GM21723 (cell line): ENCODE data around the gene CRISP2.
"Not testable (repeated sequence)": the region's sequence is repeated elsewhere in the genome, so short reads cannot be mapped to it uniquely, and the experiment has no call there.

Experiments used
- ATAC-seq: cut with Tn5 transposase; IDR thresholded peaks from one replicate; pipeline ENCODE4 v1.9.1; 2021; ENCODE audit warnings: mild to moderate bottlenecking, moderate library complexity; ENCODE audit not compliant: unreplicated experiment

CRISP2 gene, protein sequence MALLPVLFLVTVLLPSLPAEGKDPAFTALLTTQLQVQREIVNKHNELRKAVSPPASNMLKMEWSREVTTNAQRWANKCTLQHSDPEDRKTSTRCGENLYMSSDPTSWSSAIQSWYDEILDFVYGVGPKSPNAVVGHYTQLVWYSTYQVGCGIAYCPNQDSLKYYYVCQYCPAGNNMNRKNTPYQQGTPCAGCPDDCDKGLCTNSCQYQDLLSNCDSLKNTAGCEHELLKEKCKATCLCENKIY

DNA sequence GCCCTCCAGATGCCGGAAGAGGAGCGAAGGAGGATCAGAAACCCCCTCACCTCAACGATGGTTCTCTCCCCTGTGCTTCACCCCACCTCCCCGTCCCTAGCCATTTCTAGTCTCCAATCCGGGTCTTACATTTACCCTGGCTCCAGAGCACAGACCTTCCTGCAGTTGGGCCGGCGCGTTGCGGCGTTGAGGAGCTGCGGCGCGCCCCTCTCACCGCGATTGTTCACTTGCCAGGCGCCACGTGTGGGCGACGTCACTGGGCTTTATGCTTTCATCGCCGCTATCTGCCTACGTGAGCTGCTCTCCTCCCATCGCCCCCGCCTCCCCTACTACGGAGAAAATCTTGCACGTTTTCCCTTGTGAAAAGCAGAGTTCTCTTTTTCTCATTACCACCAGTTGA, at the start of gene CRISP2:
Gene CRISP2 (minus strand): TSS at position 198 of the 400 bp plus-strand sequence. CDS start 4,347 bp downstream, outside the sequence.
- ATAC-seq: no peak

DNA sequence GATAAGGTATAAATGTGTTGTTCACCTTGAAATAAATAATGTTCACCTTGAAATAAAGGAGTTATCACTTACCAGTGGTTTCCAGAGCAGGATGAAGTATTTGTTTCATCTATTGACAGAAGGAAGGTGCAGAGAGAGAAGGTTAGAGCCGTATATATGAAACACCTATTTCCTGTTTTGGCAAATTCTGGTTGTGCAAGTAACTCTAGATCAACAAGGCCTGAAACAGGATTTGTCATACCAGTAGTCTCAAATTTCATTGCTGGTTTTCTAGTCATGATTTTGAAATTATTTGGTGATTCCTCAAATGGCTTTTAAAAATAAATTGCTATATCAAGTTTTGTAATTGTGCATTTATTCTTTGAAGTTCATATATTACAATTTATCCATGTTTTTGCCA, 30.9 kb upstream of the CRISP2 start, which contains the start of gene CRISP3:
Gene CRISP3 (minus strand): TSS at position 130 of the 400 bp plus-strand sequence. CDS start 21 bp downstream, at position 109.
- ATAC-seq: no peak

DNA sequence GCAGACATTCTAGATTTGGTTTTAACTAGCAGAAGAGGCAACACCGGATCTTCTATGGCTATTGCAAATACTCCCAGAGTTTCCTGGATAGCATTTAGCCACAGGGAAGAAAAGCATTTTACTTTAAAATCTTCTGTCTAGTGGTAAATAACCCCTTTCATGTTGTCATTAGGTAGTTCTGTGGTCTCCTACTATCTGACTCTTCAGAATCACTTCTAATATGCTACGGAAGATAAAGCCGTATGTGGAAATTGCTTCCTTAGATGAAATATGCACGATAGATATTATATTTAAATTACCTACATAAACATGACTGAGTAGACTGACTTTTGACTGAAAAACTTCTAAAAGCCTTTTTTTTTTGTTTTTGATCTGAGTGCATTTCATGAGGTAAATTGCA, 30.1 kb upstream of the CRISP2 start:
- no peak for ATAC-seq

DNA sequence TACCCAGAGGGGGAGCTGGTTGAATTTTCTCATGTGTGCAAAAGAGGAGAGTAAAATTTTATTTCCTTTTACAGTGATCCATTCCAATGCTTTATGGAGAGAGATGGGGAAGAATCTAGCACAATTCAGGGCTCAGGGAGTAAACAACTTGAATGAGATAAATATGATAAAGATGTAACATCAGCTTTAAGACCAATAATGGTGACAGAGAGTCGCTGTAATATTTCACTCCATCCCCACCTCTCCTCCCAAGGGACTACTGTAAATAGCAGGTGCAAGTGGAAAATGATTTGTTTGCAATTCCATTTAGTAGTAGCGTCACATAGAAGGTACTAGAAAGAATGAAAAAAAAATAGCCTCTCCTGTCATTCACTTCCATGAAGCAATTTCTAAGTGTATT, 26.1 kb upstream of the CRISP2 start:
- ATAC-seq: no peak

DNA sequence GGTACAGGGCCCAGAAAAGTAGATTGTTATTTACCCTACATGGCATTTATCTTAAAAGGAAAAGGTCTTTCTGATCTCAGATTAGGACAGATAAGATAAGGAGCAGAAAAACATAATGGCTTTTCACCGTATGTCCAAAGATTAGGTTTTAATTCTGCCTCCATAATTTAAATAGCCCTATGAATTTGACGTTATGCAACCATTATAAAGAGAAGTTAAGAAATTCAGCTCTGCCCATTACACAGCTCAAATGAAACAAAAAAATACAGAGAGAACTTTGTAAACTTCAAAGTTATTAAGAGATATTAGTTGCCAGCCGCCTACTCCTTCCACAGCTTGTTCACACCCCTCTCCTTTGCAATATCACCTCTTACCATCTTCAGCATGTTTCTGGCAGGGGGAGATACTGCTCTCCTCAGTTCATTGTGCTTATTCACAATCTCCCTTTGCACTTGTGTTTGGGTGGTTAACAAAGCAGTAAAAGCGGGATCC, 22.7 kb upstream of the CRISP2 start:
- no peak for ATAC-seq

DNA sequence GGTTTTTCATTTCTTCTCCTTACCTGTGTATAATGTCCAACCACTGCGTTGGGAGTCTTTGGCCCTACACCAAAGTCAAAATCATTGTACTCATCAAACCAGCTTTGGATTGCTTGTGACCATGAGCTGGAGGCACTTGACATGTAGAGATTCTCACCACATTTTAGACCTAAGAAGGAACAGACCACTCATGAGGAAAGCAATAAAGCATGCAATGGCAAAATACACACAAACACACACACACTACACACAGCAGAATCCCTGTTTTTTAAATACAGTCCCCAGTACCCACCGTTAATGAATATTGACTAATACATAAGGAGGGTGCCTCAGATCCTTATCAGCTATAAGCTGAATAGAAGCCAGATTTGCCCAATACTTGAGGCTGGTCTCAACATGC, 20.3 kb upstream of the CRISP2 start:
- ATAC-seq: no peak

DNA sequence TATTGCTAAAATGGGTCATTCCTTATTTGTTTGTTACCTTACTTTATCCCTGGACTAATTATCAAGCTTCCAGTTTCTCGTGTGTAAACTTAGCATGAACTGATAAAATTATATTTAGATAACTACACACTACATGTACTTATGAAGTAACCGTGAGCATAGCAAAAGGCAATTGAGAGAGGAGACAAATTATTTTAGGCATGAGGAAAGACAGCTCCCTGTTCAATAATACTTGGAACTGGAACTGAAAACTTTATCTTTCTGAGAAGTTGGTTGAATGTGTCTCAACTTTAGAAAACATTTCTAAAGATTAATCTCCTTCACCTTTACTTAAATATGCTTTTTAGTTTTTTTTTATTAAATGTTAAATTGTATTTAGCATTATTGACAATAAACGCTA, 19.4 kb upstream of the CRISP2 start:
- ATAC-seq: no peak

DNA sequence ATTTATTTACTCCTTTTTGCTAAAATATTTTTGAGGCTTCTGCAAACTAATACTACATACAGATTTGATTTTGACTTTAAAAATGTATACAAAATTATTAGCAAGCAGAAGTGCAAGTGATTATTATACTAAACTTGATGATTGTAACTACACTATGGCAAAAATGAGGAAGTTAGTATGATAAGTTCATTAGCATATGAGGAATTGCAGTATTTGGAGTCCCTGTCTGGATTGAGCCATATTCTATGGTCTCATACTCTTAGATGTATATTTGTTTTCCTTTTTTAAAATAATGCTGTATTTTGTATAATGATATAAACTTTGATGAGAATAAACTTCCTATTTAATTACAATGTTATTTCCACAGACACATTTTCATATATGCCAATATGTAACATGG, 16.9 kb upstream of the CRISP2 start:
- no peak for ATAC-seq

DNA sequence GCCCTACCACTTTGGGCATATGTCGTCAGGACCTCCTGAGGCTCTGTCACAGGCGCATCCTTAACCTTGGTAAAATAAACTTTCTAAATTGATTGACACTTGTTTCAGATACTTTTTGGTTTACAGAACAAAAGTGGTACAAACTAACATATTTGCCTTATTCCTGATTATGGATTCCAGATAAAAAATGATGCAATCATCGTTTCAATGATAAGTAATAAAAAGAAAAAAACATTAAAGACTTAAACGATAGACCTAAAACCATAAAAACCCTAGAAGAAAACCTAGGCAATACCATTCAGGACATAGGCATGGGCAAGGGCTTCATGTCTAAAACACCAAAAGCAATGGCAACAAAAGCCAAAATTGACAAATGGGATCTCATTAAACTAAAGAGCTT, 10.6 kb upstream of the CRISP2 start:
- ATAC-seq: not testable (repeated sequence)

DNA sequence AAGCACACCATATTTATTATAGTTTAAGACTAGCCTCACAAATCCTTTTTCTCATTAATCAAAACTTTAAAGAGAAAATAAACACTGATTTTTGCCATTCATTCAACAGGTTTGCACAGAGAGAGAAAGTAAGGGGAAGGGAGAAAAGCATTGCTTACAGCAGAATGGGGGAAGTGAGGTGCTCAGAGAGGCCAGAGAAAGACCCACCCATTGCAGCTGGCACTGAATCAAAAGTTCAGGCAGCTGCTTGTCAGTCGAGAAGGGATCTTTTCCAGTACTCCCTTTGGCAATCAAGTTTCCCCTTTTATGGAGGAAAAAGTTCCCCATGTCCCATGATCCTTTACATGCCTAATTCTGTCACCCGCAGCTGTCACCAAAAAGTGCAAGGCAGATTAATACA, 8.0 kb upstream of the CRISP2 start:
- no peak for ATAC-seq

DNA sequence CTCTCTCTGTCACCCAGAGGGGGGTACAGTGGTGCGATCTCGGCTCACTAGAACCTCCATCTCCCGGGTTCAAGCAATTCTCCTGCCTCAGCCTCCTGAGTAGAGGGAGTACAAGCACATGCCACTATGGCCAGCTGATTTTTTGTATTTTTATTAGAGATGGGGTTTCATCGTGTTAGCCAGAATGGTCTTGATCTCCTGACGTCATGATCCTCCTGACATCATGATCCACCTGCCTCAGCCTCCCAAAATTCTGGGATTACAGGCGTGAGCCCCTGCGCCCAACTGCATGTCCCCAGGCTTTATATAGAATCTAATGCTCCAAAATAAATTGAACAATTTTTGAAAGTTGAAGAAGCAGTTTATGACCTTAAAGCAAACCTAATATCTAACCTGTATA, 7.0 kb upstream of the CRISP2 start:
- ATAC-seq: no peak

DNA sequence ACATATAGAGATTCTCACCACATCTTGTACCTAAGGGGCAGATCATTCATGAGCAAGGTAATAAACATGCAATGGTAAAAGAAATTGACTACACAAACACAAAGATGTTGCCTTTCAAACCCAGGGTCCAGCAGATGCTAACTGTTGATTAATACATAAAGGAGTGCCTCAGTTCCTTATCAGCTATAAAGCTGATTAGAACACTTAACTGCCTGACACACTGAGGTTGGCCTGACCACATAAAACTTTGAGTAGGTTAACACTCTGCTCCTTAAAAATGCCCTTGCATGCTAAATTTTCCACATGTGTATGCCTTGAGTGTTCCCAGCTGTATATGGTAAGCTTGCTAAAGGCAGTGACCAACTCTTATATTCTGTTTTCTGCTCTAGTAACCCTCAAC, 14.9 kb downstream of the CRISP2 start:
- no peak for ATAC-seq

DNA sequence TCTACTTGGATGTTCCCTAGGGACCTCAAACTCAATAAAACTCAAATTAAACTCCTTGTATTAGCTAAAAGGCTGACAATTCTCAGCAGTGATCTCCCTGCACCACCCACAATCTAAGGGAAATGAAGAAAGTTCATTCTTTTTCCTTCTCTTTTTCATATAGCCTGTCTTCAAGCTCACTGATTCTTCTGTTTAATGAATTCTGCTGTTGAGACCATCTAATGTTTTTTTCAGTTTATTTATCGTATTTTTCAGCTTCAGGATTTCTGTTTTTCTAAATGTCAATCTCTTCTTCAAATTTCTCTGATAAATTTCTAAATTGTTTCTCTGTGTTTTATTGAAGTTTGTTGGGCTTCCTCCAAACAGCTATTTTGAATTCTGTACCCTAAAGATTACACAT, 19.8 kb downstream of the CRISP2 start:
- ATAC-seq: no peak

DNA sequence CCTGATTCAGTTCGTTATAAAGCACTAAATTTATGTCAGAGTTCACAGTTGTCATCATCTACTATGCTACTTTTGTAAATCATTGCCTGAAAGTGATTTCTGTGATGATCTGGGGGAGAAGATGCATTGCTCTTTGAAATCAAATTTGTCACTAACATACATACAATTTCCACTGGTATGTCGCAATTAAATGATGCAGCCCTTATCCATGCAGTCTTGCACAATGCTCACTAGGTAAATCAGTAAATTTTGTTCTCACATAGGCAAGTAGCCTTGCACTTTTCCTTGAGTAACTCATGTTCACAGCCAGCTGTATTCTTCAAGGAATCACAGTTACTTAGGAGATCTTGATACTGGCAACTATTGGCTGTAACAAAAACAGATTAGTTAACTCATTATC, 20.8 kb downstream of the CRISP2 start:
- no peak for ATAC-seq

DNA sequence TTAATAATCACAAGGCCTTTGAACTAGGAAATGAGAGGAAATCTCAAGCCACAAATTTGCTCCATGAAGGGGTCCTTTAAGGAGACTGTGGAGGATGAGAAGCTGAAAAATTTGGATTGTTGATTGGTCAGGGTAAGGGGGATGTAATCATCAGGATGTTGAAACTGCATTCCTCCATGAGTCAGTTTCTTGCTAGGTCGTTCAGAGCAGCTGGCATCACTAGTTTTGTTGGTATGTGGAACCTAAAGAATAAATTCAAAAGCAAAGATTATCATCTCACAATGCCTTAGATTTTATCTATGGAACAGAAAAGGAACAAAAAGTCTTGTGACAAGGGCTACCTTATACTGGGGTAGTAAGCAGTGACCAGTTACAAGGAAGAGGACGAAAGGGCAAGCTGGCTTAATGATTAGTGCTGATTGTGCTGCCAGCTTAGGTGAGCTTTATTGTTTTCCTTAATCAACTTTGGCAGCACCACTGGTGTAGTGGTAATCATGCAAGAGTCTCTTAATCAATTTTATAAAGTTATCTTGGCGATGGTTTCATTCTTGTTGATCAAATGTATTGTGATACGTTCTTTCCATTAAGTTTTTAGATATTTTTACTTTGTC, 36.6 kb downstream of the CRISP2 start:
- no peak for ATAC-seq

DNA sequence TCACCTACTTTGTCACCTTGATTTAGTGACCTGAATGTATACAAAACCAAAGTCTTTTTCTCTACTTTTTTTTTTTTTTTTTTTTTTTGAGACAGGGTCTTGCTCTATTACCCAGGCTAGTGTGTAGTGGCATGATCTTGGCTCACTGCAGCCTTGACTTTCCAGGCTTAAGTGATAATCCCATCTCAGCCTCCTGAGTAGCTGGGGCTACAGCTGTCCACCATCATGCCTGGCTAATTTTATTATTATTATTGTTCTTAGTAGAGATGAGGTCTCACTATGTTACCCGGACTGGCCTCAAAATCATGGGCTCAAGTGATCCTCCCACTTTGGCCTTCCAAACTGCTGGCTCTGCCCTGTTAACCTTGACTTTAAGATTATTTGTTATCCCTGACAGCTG, 37.5 kb downstream of the CRISP2 start:
- no peak for ATAC-seq

DNA sequence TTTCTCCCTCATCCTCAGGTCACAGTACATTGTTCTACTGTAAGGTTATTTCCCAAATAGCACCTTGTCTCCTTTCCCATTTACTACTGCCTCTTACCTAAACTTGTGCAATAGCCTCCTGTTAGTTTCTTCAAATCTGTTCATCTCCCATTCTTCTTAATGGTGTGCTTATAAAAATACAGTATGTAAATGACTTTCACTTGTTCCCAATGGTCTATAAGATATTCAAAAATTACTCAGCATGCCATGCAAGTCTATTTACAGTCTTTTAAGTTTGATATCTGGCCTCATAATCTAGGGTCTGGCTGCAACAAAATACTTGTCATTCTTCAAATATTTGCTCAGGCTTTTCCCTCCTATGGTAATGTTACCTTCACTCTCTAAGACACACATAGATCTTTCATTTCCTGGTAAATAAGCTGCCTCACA, 45.2 kb downstream of the CRISP2 start:
- no peak for ATAC-seq

DNA sequence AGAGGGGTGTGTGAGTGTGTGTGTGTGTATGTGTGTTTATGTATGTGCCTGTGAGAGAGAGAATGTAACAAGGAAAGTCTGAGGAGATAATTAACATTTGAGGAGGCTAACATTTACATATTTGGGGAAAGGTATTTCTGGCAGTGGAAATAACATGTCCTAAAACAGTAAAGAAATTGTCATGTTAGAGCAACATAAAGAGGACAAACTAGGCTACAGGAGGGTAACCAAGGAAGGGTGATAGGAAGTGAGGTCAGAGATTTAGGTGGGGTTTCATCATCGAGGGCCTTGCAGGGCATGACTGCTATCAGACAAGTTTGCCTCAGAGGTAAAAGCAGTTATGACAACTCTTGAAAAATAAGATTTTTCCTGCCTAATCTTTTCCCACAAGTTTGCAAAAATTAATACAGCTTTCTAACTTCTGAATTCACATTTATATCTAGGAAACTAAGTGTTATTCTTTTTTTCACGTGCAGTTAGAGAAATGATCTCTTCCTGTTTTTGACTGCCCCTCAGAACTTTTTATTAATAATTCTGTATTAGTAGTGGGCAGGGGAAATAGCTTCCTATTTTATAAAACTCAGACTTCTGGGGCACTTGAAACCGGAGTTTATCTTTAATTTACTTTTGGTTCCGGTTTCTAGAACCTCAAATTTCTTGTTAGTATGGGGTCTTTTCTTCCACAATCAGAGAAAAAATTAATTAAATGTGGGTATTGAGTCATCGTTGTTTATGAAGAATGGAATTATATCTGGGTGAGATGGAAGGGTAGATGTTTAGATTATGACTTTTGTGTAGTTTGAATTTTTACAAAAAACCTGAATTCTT, 46.2 kb downstream of the CRISP2 start:
- no peak for ATAC-seq

DNA sequence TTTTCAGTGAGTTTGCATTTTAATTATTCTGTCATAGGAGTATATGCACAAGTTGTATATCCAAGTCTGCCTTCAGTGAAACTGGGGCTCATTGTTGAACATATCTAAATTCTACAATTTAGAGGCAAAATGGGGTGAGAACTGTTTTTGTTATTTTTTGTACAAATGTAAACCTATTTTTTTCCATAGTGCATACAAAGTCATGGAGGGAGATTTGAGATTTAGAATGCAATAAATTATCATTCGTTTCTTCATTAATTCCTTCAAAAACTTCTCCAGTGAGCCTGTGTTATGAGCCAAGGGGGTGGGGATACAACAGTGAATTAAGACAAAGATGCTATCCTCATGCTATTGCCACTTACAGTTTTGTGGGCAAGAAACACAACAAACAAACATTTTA, 46.9 kb downstream of the CRISP2 start:
- ATAC-seq: no peak

DNA sequence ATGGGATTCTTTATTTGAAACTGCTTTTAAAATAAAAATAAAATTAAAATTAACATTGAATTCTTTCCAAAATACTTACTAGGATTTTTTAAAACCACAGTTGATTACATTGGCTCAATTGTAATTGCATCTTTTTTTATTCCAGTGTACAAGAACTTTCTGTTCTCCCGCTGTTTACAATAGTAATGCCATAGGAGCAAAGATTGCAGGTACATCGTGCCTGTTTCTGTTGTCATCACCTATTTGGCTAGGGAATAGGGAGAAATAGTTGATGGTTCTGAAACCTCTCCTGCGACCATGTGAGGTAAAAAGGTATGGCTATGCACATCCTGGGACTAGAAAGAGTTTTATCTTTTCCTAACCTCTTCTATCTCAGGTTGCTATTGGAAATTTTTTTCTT, 48.5 kb downstream of the CRISP2 start:
- ATAC-seq: no peak

DNA sequence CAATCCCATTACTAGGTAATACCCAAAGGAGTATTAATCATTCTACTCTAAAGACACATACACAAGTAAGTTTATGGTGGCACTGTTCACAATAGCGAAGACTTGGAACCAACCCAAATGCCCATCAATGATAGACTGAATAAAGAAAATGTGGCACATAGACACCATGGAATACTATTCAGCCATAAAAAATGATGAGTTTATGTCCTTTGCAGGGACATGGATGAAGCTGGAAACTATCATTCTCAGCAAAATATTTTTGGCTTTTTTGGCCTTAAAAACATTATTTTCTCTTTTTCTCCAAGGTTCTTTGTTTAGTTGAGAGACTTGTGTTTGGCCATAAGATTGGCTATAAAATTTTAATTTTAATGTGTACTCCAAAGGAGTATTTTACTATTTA, 49.3 kb downstream of the CRISP2 start:
- not testable (repeated sequence) for ATAC-seq

DNA sequence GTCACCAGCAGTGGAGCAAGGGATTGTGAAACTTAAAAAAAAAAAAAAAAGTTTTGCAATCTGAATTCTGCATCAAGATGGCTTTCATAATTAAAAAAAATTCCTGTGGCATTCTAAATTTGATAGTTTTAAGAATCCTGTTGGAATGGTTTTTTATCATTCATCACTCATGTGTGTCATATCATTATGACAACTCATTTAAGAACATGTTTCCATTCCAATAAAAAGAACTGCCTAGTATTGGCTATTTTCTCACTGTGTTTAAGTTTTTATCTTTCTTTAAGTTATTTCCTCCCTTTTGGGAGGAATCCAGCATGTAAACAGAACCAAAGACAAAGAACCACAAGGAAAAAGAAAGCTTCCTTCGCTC, 50.5 kb downstream of the CRISP2 start:
- ATAC-seq: no peak
